ENCODE data around the gene ARFGEF2.
A peak's percentile ranks its signal among the peaks of the same experiment; 100 is the strongest.
"Not testable (repeated sequence)": the region's sequence is repeated elsewhere in the genome, so short reads cannot be mapped to it uniquely, and the experiment has no call there.

ARFGEF2 gene

GRCh38 chr20:48983423-48984400, 62.2 kb downstream of the ARFGEF2 start:
- in situ Hi-C loops (cut with HindIII; ENCODE audit: low pct_unique_long_range_greater_than_20kb, low sequenced_read_pairs): no loop called here
- DNase-seq (ENCODE audit: low read depth in 1 of 2, low spot score in 1 of 2): no peak
- no peak for TF ChIP-seq JUND (IDR thresholded peaks at IDR 0.05; ENCODE audit: low read depth)

- DNase-seq (ENCODE audit: low read depth in 1 of 2, low spot score in 1 of 2): peak in 1 of 2 experiments; percentile 43
- in situ Hi-C loops (cut with HindIII; ENCODE audit: low pct_unique_long_range_greater_than_20kb, low sequenced_read_pairs): no loop called here
- TF ChIP-seq JUND (IDR thresholded peaks at IDR 0.05; ENCODE audit: low read depth): no peak
Observed at GRCh38 chr20:48984575-48985219, 63.2 kb downstream of the ARFGEF2 start.

- TF ChIP-seq JUND (IDR thresholded peaks at IDR 0.05; ENCODE audit: low read depth): no peak
- in situ Hi-C loops (cut with HindIII; ENCODE audit: low pct_unique_long_range_greater_than_20kb, low sequenced_read_pairs): no loop called here
- peak in 1 of 2 experiments; percentile 45 for DNase-seq (ENCODE audit: low read depth in 1 of 2, low spot score in 1 of 2)
Observed at GRCh38 chr20:48986899-48987298, 65.4 kb downstream of the ARFGEF2 start.

GRCh38 chr20:48990467-48990866, 69.0 kb downstream of the ARFGEF2 start:
- in situ Hi-C loops (cut with HindIII; ENCODE audit: low pct_unique_long_range_greater_than_20kb, low sequenced_read_pairs): no loop called here
- no peak for TF ChIP-seq JUND (IDR thresholded peaks at IDR 0.05; ENCODE audit: low read depth)
- DNase-seq (ENCODE audit: low read depth in 1 of 2, low spot score in 1 of 2): no peak

- no peak for DNase-seq (ENCODE audit: low read depth in 1 of 2, low spot score in 1 of 2)
- TF ChIP-seq JUND (IDR thresholded peaks at IDR 0.05; ENCODE audit: low read depth): no peak
- in situ Hi-C loops (cut with HindIII; ENCODE audit: low pct_unique_long_range_greater_than_20kb, low sequenced_read_pairs): no loop called here
Observed at GRCh38 chr20:48995589-48995988, 74.1 kb downstream of the ARFGEF2 start.

GRCh38 chr20:48999890-49000870, 78.7 kb downstream of the ARFGEF2 start:
- no peak for DNase-seq (ENCODE audit: low read depth in 1 of 2, low spot score in 1 of 2)
- in situ Hi-C loops (cut with HindIII; ENCODE audit: low pct_unique_long_range_greater_than_20kb, low sequenced_read_pairs): no loop called here
- no peak for TF ChIP-seq JUND (IDR thresholded peaks at IDR 0.05; ENCODE audit: low read depth)

- TF ChIP-seq JUND (IDR thresholded peaks at IDR 0.05; ENCODE audit: low read depth): no peak
- DNase-seq (ENCODE audit: low read depth in 1 of 2, low spot score in 1 of 2): no peak
- in situ Hi-C loops (cut with HindIII; ENCODE audit: low pct_unique_long_range_greater_than_20kb, low sequenced_read_pairs): no loop called here
Observed at GRCh38 chr20:49001741-49002140, 80.2 kb downstream of the ARFGEF2 start.

GRCh38 chr20:49006446-49006980, 85.0 kb downstream of the ARFGEF2 start:
- TF ChIP-seq JUND (IDR thresholded peaks at IDR 0.05; ENCODE audit: low read depth): no peak
- DNase-seq (ENCODE audit: low read depth in 1 of 2, low spot score in 1 of 2): no peak
- in situ Hi-C loops (cut with HindIII; ENCODE audit: low pct_unique_long_range_greater_than_20kb, low sequenced_read_pairs): no loop called here

GRCh38 chr20:49009899-49010631, 88.6 kb downstream of the ARFGEF2 start:
- in situ Hi-C loops (cut with HindIII; ENCODE audit: low pct_unique_long_range_greater_than_20kb, low sequenced_read_pairs): no loop called here
- no peak for DNase-seq (ENCODE audit: low read depth in 1 of 2, low spot score in 1 of 2)
- TF ChIP-seq JUND (IDR thresholded peaks at IDR 0.05; ENCODE audit: low read depth): no peak

- in situ Hi-C loops (cut with HindIII; ENCODE audit: low pct_unique_long_range_greater_than_20kb, low sequenced_read_pairs): no loop called here
- DNase-seq (ENCODE audit: low read depth in 1 of 2, low spot score in 1 of 2): no peak
- no peak for TF ChIP-seq JUND (IDR thresholded peaks at IDR 0.05; ENCODE audit: low read depth)
Observed at GRCh38 chr20:49024220-49024619, 102.7 kb downstream of the ARFGEF2 start.

- DNase-seq (ENCODE audit: low read depth in 1 of 2, low spot score in 1 of 2); in situ Hi-C loops (cut with HindIII; ENCODE audit: low pct_unique_long_range_greater_than_20kb, low sequenced_read_pairs): not testable (repeated sequence)
Observed at GRCh38 chr20:49028177-49028576, 106.7 kb downstream of the ARFGEF2 start.
